HEK293T (cell line): ENCODE data around the gene COLEC11.

ENCODE experiments used
- FOXK2 ChIP-seq: fragments of 450-650 bp; IDR thresholded peaks from 2 replicates; pipeline ENCODE4 v1.6.1; 2016; ENCODE audit warnings: mild to moderate bottlenecking
- HDGF ChIP-seq: fragments of 450-650 bp; IDR thresholded peaks from 2 replicates; pipeline ENCODE4 v1.6.1; 2017; ENCODE audit warnings: antibody characterized with exemption, borderline replicate concordance
- PKNOX1 ChIP-seq: fragments of 450-650 bp; IDR thresholded peaks from 2 replicates; pipeline ENCODE4 v1.6.1; 2016
- SUZ12 ChIP-seq: fragments of 450-650 bp; IDR thresholded peaks from 2 replicates; pipeline ENCODE4 v1.6.1; 2016; ENCODE audit warnings: mild to moderate bottlenecking
- TARDBP ChIP-seq: fragments of 450-650 bp; IDR thresholded peaks from 2 replicates; pipeline ENCODE4 v1.6.1; 2016

DNA sequence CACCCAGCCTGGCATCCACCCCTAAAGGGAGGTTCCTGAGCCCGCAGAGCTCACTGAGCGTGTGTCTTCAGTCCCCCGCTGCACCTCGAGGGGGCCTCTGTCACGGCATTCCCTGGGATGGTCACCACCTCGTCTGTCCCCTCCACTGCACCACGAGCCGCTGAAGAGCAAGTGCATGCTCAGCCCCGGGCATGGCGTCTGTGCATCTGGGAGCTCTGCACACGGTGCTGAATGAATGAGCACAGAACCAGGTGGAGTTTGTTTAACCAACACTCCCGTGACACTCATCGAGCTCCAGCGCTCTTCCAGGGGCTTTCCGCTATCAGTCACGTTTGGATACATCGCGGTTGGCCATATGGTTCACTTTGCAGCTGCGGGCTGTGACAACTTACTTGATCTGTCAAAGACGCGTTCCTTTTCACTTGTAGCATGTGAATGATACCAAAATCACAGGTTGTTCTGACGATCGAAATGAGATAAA lies 72.3 kb downstream of the COLEC11 start:
- no peak for TF ChIP-seq FOXK2
- no peak for TF ChIP-seq TARDBP
- no peak for TF ChIP-seq PKNOX1
- no peak for TF ChIP-seq HDGF
- no peak for TF ChIP-seq SUZ12
